HG03045 (cell line): ENCODE measurements around the gene TXNDC11.
"Not testable (repeated sequence)": the region's sequence is repeated elsewhere in the genome, so short reads cannot be mapped to it uniquely, and the experiment has no call there.

Source experiments
- ATAC-seq: cut with Tn5 transposase; IDR thresholded peaks from one replicate; pipeline ENCODE4 v1.9.1; 2021; ENCODE audit warnings: mild to moderate bottlenecking, moderate library complexity; ENCODE audit not compliant: unreplicated experiment

Gene TXNDC11, protein sequence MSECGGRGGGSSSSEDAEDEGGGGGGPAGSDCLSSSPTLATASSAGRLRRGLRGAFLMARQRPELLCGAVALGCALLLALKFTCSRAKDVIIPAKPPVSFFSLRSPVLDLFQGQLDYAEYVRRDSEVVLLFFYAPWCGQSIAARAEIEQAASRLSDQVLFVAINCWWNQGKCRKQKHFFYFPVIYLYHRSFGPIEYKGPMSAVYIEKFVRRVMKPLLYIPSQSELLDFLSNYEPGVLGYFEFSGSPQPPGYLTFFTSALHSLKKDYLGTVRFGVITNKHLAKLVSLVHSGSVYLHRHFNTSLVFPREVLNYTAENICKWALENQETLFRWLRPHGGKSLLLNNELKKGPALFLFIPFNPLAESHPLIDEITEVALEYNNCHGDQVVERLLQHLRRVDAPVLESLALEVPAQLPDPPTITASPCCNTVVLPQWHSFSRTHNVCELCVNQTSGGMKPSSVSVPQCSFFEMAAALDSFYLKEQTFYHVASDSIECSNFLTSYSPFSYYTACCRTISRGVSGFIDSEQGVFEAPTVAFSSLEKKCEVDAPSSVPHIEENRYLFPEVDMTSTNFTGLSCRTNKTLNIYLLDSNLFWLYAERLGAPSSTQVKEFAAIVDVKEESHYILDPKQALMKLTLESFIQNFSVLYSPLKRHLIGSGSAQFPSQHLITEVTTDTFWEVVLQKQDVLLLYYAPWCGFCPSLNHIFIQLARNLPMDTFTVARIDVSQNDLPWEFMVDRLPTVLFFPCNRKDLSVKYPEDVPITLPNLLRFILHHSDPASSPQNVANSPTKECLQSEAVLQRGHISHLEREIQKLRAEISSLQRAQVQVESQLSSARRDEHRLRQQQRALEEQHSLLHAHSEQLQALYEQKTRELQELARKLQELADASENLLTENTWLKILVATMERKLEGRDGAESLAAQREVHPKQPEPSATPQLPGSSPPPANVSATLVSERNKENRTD

DNA sequence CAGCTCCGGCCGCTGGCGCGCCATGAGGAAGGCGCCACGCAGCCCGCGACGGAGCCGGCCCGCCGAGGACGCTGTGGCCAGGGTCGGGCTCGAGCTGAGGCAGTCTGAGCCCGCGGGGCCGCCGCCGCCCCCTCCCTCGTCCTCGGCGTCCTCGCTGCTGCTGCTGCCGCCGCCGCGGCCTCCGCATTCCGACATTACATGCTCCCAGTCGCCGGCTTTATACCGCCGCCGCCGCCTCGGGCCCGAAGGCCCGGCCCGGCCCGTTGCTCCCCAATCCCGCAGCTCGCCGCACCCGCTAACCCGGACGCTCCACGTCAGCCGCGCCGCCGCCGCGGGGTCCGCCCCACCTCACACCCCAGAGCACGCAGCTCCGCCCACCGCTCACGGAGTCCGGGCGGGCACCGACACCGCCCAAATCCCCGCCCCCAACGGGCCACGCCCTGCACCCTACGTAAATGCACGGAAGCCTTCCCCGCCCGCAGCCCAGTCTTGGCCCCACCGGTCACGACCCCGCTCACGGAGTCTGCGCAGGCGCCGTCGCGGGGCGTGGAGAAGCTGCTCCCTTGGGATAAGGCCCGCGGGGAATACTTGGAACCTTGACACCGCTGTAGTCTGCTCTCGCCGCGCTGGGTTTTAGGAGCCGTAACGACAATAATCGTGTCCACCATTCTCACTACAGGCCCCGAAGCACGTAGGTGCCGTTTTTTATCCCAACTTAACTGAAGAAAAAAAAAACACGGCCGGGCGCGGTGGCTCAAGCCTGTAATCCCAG, at the start of gene TXNDC11:
Gene TXNDC11, minus strand, starts transcription at position 322 of the 772 bp plus-strand sequence. Its CDS starts 127 bp downstream, at position 195.
- ATAC-seq = peak; percentile 90

DNA sequence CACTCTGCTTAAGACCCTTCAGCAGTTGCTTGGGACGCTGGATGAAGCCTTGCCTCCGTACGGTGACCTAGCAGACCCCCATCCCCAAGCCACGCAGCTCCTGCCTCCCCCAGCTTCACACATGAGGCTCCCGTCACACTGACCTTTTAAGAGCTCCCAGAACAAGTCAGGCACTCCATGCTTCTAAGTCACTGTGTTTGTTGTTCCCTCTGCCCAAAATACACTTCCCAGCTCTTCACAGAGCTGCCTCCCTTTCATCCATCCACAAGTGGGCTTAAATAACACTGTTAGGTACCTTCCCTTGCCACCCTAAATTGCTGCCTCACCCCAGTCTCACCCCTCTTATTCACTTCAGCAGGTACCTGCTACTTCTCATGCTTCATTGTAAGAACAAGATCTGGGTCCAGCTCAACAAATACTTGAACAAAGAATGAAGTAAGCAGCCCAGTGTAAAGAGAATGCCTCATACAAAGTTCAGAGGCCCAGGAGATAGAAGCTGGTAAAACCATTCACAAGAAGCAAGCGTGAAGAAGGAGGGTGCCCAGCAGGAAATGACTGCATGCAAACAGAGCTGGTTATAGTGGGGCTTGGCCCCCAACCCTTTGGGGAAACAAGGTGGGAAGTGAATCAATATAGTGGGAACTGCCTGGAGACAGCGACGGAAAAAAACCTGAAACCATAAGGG, 48.6 kb upstream of the TXNDC11 start:
- no peak for ATAC-seq

DNA sequence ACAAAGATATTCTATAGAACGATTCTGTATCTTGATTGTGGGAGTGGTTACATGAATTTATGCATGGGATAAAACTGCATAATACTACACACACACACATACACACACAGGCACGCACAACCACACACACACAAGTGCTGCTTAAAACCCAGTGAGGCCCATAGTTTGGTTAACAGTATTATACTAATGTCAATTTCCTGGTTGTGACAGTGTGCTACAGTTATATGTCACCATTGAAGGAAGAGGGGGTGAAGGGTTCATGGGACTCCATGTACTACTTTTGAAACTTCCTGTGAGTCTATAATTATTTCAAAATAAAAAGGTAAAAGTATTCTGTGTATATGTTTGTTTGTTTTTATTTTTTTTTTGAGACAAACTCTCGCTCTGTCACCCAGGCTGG, 46.3 kb upstream of the TXNDC11 start:
- ATAC-seq = no peak

DNA sequence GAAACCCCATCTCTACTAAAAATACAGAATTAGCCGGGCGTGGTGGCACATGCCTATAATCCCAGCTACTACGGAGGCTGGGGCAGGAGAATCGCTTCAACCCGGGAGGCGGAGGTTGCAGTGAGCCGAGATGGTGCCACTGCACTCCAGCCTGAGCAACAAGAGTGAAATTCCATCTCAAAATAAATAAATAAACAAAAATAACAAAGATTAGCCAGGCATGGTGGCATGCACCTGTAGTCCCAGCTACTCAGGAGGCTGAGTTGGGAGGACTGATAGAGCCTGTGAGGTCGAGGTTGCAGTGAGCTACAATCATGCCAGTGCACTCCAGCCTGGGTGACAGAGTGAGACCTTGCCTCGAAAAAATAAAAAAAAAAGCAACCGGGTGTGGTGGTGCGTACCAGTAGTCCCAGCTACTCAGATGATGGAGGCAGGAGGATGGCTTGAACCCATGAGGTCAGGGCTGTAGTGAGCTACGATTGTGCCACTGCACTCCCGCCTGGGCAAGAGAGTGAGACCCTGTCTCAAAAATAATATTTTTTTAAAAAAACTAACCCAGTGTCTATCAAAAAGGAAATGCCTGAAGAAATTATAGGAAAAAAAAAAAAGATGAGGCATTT, 42.4 kb upstream of the TXNDC11 start:
- ATAC-seq = not testable (repeated sequence)

DNA sequence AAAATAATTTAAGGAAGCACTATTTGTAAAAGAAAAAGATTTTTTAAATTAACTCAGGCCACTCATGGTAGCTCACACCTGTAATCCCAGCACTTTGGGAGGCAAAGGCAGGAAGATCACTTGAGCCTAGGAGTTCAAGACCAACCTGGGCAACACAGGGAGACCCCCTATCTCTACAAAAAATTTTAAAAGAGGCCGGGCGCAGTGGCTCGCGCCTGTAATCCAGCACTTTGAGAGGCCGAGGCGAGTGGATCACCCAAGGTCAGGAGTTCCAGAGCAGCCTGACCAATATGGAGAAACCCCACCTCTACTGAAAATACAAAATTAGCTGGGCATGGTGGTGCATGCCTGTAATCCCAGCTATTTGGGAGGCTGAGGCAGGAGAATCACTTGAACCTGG, 41.7 kb upstream of the TXNDC11 start:
- not testable (repeated sequence) for ATAC-seq

DNA sequence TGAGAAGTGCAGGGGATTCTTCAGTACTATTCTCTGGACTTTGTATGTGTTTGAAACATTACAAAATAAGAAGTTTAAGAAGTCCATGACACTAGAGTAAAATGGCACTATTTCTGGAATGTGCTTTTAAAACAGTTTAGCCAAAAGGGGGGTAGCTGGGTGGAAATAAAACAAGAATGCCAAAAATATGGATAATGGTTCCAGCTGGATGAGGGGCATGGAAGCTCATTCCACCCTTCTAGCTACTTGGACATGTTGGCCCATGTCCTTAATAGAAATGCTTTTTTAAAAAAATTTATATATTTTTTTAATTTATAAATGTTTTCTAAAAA, 41.3 kb upstream of the TXNDC11 start:
- ATAC-seq = no peak

DNA sequence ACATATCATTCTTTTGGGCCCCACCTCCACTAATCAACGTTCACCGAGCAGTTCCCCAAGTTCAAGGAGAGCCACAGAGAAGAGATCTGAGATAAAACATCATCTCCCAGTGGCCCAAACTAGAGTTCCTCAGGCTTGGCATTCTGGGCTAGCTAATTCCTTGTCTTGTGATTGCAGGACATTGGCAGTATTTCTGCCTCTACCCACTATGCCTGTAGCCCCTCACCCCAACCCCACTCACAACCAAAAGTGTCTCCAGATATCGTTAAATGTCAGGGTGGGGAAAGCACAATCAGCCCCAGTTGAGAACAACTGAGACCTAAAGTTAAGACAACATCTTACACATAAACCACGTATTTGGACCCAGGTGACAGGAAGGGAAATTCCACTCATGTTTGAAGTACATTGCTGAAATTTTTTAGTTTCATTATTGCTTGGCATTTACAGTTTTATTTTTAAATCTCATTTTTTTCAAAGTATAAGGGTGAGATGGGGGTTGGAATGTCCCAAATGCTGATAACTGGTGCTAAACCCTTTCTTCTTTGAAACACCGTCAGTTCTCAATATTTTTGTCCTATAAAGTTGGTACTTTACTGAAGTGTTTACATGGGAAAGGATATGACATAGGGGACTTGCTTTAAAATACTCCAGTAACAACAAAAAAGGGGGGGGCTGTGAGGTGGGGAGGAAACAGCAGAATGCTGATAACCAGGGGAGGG, 40.8 kb upstream of the TXNDC11 start:
- ATAC-seq = peak; percentile 57

DNA sequence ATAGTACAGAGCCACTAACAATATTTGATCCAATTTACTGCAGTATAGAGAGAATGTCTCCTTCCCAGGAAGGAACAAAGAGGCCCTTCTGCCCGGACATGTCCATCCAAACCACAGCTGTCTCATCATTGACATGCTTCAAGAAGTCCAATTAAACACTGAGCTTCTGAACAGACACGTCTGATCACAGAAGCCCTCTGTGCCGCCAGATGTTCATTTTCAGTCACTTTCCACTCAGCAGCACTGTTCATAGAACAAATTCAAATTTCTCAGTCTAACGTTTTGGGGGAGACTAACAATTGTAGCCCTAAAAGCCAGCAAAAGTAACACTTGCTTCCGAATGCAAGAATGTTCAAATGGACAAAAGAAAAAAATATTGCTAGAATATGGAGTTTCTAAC, 39.1 kb upstream of the TXNDC11 start:
- ATAC-seq = no peak

DNA sequence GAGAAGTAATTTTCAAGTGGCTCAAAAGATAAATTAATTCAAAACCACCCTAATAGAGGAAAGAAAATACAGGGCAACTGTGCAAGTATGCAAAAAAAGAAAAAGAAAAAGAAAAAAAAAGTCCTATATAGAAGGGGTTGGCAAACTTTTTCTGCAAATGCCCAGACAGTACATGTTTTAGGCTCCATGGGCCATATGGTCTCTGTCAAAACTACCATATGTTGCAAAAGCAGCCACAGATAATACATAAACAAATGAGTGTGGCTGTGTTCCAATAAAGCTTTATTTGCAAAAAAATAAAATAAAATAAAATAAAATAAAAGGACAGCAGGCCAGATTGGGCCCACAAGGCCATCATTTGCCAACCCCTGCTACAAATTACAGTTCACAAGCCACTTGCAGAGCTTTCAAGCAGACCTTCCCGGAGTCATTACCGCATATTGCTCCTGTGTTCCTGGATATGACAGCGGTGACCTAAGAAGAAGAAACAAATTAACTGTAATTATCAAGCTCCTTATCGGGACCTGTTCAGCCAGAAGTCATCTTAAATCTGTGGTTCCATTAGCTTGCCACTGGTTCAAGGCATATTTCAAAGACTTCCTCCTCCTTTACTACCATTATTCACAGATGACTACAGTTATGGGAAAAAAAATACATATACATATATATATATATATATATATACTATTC, 38.5 kb upstream of the TXNDC11 start:
- no peak for ATAC-seq

DNA sequence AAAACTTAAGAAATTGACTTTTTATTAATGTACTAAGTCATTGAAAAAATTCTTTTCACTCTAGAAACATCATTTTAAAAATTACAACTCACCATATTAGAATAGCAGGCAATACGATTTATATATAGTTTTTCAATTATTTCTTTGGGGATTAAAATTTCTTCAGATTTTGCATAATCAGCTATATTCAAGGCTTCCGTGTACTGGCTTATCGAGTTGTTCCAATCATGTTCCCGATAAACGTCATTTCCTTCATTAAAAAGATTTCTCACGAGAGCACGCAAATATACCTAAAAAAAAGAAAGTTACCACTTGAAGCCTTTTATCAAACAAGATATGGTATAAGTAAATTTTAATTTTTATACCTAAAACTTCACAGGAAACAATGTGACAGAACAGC, 36.4 kb upstream of the TXNDC11 start:
- no peak for ATAC-seq

DNA sequence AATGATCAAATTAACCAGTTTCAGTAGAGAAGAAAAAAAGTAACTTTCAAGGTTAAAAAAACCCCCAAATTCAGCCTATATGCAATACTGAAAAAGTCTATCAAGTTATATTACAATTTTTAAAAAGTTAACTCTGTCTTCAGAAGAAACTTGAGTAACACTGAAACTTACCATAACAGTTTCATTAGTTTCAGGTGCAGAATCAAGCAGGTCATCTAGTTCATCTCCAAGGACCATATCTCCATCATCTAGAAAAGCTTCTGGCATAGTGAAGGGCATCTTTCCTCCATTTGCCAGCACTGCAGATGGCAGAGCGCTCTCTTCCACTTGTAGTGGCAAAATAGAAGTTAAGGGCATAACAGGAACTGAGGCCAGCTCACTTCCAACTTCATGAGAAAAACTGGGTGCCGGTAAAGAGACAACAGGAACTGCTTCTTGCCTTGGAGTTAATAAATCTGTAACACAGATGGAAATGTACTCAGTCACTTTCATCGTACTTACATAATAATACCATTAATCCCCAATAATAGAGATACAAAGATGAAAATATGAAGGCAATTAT, 31.5 kb upstream of the TXNDC11 start:
- no peak for ATAC-seq

DNA sequence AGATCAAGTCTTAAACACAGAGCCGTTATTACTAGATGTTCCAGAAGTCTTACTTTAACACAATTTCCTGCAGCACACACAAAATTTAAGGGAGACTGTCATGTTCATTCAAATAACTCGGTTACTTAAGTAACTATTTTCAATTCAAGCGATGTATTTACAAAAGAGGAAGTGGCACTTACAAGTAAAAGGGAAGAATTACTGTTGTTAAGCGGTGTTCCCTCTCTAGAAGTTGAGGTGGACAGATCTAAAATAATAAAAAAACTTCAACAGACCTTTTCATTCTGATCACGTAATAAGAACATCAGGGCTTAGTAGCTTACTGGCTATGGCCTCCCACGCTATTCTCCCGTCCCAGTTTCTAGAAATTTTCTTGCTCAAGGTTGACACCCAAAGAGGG, 26.2 kb upstream of the TXNDC11 start:
- ATAC-seq = no peak

DNA sequence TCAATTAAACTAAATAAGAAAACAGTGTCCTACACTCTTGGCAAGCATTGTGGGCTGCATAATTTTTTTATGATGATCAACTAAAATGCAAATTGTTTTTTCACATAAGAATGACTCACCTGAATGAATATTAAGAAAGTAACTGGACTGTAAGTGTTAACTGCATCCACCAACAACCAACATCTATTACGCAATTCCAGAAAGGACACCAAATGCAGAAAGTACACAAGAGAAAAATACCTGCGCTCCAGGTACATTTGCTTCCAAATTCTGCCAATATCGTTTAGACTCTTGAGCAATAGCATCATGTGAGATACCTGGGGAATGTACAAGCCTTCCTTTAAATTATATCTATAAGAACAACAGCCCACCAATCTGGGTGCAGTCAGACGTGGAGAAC, 19.8 kb upstream of the TXNDC11 start:
- no peak for ATAC-seq

DNA sequence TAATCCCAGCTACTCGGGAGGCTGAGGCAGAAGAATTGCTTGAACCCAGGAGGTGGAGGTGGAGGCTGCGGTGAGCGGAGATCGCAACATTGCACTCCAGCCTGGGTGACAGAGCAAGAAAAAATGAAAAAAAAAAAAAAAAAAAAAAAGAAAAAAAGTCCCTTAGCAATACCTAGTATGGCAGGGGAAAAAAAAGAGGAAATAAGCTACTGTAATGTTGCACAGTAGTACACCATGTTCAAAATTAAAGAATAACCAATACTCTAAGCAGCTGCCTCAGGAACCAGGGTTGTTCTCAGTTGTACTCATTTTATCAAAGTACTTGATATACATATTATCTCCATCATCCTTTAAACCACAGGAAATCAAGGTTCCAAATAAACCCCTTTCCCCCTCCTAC, 17.3 kb upstream of the TXNDC11 start:
- ATAC-seq = no peak

DNA sequence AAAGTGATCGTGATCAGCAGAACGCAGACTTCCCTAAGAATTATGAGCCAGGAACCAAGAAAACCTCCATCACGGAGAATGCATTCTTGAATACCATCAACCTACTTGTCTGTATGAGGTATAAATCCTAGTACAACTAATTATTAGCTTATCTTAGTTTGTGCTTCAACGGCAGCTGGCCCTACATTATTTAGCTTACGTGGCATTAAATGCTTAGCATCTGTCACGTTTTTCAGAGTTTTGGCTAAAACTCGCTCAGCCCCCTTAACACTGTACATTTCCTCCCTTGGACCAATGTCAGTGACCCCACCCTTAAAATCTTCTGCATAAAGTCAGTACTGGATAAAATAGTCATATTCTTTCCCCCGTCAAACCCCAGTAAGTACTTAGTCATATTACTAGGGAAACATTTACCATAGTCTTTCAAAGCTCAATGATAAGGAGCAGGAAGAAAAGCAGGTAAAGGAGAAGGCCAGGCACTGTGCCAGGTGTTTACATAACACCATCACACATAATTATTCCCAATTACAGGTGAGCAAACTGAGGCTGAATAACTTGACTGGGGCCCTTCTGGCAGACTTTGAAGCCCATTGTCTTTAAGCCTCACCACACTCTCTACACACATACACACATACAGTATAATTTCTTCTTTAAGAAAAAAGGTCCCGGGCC, 16.6 kb upstream of the TXNDC11 start:
- ATAC-seq = no peak

DNA sequence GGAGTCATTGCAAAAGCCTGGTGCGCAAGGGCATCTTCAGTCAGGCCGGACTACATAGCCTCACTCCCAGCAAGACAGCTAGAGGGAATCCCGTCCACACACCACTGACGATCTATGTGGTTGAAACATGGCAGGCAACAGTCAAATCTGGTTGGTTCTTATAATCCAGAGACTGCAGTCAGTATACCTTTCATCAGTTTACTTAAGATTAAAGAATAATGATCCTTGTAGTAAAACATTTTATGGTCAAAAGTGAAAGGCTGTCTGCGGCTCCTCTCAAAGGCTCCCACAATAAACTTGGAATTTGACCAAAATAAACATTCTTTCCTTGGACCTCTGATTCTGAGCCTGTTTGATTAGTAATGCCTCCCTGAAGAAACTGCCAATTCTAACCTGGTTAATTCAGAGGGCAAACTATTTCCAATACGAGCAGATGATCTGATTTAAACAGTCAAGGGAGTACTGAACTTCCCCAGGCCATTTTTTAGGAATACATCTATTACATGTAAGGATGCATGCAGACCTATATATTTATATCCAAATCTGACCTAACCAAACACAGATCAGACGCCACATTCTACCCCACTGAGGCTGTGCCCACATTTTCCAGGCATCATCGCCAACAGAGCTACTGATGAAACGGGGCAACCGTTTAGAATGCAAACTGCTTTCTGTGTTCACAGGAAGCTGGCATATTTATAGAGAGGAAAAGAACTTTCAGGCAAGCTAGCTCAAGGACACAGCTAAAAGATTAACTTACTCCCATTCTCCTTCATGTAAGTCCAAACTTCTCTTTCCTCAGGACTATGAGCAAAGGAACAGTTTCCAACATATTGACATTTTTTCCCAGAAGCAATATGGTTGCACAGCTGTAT, 15.3 kb upstream of the TXNDC11 start:
- ATAC-seq = no peak

DNA sequence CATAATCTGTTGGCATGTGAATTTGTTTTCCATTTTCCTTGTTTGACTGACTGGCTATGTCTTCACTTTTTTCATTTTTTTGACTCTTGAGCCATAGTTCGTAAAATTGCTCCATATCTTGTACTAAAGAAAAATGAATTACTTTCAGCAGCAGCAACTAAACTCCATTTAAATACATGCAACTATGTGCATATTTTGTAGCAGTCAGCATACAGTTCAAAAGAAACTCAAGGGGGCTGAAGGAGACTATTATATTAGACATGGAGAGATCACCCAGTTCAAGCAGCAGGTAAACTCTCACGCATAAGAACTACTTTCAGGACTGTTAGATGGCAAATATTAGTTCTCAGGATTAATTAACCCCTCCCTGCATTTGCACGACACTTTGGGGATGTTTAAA, 13.6 kb upstream of the TXNDC11 start:
- no peak for ATAC-seq
